ENCODE results near the gene MAGI2.

The MAGI2 gene

DNA sequence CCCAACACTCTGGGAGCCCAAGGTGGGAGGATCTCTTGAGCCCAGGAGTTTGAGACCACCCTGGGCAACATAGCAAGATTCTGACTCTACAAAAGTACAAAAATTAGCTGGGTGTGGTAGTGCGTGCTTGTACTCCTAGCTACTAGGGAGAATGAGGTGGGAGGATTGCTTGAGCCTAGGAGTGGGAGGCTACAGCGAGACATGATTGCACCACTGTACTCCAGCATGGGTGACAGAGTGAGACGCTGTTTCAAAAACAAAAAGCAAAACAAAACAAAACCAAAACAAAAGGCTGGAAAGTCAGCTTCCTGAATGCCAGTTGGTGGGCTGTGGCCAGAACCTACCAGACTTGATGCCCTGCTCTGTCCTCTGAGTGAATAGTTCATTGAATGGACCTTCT lies 1412.0 kb downstream of the MAGI2 start:
- no peak for DNase-seq

GRCh38 chr7:78039790-78040776 lies 1413.4 kb downstream of the MAGI2 start:
- no peak for DNase-seq

DNA sequence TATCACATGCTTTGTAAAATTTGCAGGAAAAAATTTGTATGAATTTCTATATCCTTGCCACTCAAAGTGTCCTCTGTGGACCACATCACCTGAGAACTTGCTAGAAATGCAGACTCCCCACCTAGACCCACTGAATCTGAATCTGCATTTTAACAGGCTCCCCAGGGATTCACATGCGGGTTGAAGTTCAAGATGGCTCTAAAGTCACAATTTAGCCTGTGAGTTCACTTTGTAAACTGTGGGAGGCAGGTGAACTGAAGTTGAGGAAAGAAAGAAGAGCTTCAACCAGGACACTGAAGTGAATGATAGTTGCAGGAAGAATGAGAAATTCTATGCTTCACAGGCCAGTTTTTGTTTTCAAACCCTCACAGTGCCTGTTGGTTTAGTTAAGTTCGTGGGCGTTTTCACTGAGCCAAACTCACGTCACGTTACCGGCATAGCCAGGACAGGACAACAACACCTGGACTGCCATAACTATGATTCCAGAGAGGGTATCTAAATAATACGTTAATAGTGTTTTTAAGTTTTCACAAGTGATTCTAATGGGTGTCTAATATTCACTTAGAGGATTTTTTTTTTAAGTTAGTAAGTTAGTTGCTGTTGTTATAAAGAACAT lies 1414.9 kb downstream of the MAGI2 start:
- no peak for DNase-seq

- no peak for DNase-seq
These were observed 1415.9 kb downstream of the MAGI2 start for GRCh38 chr7:78037603-78038002.

DNA sequence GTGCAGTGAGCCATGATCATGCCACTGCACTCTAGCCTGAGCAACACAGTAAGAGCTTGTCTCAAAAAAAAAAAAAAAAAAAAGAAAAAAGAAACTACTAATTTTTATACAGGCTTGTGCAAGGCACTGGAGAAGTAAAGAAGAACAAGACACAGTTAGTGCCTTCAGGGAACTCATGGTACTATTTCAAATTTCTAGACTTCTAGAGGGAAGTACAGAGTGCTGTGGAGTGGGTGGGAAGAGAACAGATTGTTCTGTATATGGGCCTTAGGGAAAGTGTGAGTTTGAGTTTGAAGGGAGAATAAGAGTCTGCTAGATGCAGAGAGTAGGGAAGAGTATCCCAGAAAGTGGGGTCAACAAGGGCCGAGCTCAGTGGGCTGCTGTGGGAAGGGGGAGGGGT lies 1420.1 kb downstream of the MAGI2 start:
- DNase-seq, result no peak

GRCh38 chr7:78026492-78026891 lies 1427.0 kb downstream of the MAGI2 start:
- no peak for DNase-seq

- no peak for DNase-seq
These were observed 1428.9 kb downstream of the MAGI2 start for GRCh38 chr7:78024591-78024990.

DNA sequence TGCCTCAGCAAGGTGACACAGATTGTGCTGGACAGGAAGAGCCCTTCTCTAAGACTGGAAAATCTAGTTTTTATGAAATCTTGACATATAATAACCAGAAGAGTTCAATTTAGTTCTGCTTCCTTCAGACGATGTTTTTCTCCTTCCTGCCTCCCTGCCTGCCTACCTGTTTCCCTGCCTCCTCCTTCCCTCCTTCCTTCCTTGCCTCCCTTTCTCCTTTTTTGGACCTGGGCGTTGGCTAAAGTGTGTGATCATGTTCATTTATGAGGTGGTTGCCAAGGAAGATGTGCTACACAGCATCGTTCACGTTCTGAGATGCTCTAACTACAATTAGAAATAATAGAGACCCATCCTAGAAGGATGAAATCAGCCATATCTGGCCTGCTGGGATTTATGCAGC lies 1430.3 kb downstream of the MAGI2 start:
- DNase-seq, result no peak

GRCh38 chr7:78022165-78022564 lies 1431.3 kb downstream of the MAGI2 start:
- no peak for DNase-seq

DNA sequence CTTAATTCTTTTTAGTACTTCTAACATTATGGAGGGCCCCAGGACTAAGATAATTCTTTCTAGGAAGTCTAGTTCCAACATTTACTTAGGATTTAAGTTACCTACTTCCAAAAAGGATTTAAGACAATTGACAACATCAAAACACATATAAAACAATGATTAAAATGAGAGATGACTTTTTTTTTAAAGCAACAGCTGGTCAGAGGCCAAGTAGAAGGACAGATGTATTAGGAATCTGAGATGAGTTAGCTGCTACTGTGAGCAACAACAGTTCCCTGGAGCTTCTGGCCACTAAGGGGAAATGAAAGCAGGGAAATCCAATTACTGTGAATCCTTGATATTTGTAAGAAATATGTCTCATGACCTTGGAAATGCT lies 1432.6 kb downstream of the MAGI2 start:
- DNase-seq, result no peak

- DNase-seq, result peak; percentile 66
These were observed 1433.2 kb downstream of the MAGI2 start for GRCh38 chr7:78020136-78020873.

- DNase-seq, result peak; percentile 95
These were observed 1433.9 kb downstream of the MAGI2 start for GRCh38 chr7:78019447-78020135.

GRCh38 chr7:78018641-78019446 lies 1434.6 kb downstream of the MAGI2 start:
- peak; percentile 38 for DNase-seq

DNA sequence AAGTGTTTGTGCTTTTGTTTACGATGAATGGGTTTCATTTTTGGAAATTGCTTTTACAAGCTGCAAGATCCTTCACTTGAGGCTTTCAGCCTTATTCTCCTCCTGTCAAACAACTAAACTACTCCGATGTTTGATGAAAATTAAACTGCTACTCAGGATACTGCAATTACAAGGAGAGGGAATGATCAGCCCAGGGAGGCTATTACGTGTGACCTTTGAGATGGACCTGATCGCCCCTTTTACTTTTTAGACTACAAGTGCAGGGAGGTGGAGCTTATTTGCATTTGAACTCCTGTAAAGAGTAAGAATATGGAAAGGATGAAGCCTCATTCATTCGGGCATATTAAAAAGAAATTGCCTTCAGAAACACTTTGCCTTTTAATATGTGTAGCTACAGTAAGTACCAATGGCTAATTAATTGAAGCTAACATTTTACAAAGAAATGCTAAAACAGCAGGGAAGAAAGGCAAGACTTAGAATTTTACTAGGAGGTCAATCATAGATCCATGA lies 1435.8 kb downstream of the MAGI2 start:
- DNase-seq, result no peak

DNA sequence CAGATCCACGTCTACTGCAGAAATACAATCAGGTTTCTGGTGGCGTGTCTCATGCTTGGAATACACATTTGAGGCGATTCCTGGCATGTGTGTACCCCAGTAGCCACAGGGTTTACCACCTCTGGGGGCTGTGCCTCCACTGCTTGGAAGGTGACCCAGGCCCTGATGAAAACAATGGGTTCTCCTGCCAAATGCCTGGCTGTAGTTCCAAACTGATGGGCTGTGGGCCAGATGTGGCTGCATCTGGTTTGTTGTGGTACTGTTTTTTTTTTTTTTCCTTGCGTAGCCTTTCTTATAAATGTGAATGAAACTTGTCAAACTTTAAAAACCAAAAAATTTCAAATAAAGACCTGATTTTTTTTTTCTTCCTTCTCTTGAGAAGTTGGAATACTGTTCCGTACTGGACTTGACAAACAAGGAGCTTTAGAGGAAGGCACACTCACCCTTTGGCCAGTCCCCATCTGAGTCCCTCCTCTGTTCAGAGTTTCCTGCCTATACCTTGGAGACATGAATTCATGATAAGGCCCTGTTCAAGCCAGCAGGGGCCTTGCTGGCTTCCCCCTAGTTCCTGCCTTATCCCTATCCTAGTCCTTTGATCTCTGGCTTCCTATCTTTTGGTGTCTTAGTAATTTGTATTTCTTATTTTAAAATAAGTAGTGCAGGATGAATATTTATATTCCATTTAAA lies 1437.8 kb downstream of the MAGI2 start:
- DNase-seq, result no peak

- DNase-seq, result no peak
These were observed 1439.1 kb downstream of the MAGI2 start for GRCh38 chr7:78014401-78014800.

DNA sequence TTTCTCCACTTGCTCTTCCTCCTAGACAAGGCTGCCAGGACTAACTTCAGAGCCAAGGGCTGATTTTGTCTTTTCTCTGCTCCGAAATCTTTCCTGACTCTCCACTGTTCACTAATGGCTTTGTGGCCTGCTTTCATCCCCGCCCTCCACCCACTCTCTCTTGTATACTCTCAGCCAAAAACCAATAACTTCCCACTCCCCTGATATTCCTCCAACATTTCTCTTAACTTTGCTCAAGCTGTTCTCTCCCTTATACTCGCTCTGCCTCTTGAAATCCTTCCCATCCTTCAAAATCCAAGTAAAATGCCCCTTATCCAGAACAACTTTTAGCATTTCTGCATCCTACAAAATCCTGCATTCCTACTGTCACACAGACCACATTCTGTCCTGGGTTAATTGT lies 1440.1 kb downstream of the MAGI2 start:
- no peak for DNase-seq

- no peak for DNase-seq
These were observed 1441.8 kb downstream of the MAGI2 start for GRCh38 chr7:78011642-78012041.

DNA sequence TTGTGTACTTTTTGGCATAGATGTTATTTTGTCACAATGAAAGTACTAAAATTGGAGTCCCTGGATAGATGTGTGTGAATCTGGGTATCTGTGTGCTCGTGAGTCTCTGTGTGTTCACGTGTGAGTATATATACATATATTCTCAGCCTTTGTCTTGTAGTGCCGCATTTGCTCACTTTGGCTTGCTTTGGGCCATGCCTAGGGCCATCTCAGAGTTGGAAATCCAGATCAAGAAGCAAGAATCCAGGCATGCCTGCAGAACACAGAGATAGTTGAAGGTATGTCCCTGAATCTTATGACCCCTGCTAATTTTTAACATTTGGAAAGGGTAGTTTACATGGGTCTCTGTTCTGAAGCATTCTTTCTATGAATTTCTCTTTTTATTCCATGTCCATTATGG lies 1446.2 kb downstream of the MAGI2 start:
- no peak for DNase-seq

DNA sequence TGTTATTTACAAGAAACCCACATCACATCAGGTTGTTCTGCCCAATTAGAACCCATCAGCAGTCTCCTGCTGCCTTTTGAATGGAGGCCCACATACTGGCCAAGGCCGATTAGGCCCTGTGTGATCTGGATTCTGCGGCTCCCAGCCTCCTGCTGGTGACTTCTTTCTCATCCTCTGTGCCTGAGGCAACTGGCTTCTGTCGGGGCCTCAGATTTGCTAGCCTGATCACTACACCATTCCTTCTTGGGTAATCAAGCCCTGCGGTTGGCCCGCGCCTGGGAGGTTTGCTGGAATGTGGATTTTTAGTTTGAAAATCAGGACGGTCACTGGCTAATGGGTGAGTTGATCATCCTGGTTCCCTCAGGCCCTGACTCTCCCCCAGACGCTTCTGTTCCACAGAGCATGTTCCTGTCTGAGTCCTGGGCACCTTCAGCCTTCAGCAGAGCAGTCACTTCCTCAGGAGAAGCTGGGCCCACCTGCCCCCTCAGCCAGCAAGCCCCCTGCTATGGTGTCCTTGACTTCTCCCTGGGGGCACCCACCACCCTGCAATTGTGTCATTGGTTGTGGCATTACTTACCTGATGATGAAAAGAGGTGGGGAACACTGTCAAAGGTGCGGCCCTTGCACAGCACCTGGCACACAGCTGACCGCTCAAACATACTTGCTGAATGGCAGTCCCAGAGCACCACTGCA lies 1447.3 kb downstream of the MAGI2 start:
- DNase-seq, result no peak

- DNase-seq, result no peak
These were observed 1450.8 kb downstream of the MAGI2 start for GRCh38 chr7:78002715-78003114.

Data from left hindlimb (tissue), 1 donor.